ENCODE measurements around the gene HOXC10.

HOXC10 gene

GRCh38 chr12:54000116-54001114 lies 15.5 kb downstream of the HOXC10 start, which contains the start of gene HOXC9:
HOXC9 (plus strand) TSS chr12:54000161; CDS start chr12:54000189, 28 bp downstream.
- H3K9me3 ChIP-seq (ENCODE audit: control insufficient read depth, insufficient read depth, low read length): no peaks in the 10 kb centered on the region
- peaks cover 100% of the 10 kb centered on the region for H3K27me3 ChIP-seq (ENCODE audit: control insufficient read depth, insufficient read depth, low read length)
- no peaks in the 10 kb centered on the region for H3K36me3 ChIP-seq (ENCODE audit: control insufficient read depth, insufficient read depth, low read length)
- peaks cover 5% of the 10 kb centered on the region; the same call in 1 of the 2 replicates for H3K4me1 ChIP-seq (ENCODE audit: control insufficient read depth, insufficient read depth, low read length)
- no peak for DNase-seq (ENCODE audit: low read depth, low spot score)
- no peak within 1 kb of the TSS for H3K4me3 ChIP-seq (ENCODE audit: low read length)
- H3K27ac ChIP-seq (ENCODE audit: low read length): no peak within 1 kb of the TSS
- WGBS (ENCODE audit: insufficient coverage, insufficient read length): no CpG with 5 or more reads among the region's 87 CpGs

DNA sequence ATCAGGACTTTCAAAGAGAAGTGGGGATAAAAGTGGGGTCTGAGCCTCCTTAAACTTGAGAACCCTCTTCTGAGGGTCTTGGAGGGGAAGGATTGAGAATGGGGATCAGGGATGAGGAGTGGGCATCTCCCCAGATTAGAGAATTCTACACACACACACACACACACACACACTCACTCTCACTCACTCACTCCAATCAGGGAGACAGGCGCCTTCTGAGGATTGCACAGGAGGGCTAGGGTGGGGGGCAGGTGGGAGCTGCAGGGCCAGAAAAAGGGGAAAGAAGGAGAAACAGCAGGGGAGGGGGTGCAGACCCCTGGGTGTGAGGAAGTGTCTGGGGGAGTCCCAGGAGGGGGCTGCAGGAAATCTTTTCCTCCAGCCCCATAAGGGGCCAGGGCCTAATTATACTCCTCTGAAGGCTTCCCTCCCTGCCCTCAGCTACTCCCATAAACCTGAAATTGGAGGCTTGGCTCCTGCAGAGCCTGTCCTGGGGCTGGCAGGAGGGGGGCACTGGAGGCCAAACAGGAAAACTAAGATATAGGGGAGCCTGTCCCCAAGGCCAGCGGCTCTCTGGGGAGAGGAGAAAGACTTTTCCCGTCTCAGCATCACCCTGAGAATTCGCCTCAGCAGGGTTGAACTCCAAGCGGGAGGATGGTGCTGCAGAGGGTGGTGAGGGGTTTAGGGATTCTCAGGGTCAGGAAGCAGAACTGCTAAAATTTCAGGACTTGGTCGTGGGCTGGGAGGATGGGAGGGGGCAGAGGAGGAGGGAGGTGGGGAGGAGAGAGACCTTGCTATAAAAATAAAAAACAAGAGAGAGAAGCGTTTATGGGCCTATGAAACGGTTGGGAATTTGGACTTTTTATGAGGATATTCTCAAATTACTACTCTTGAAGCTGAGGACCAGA lies 16.6 kb downstream of the HOXC10 start:
- no peaks in the 10 kb centered on the region for H3K9me3 ChIP-seq (ENCODE audit: control insufficient read depth, insufficient read depth, low read length)
- H3K27me3 ChIP-seq (ENCODE audit: control insufficient read depth, insufficient read depth, low read length): peaks cover 99% of the 10 kb centered on the region
- H3K36me3 ChIP-seq (ENCODE audit: control insufficient read depth, insufficient read depth, low read length): no peaks in the 10 kb centered on the region
- no peak overlapping the region for H3K4me3 ChIP-seq (ENCODE audit: low read length)
- no CpG with 5 or more reads among the region's 8 CpGs for WGBS (ENCODE audit: insufficient coverage, insufficient read length)
- no peak for DNase-seq (ENCODE audit: low read depth, low spot score)
- peaks cover 3% of the 10 kb centered on the region; the same call in 1 of the 2 replicates for H3K4me1 ChIP-seq (ENCODE audit: control insufficient read depth, insufficient read depth, low read length)
- no peak overlapping the region for H3K27ac ChIP-seq (ENCODE audit: low read length)

DNA sequence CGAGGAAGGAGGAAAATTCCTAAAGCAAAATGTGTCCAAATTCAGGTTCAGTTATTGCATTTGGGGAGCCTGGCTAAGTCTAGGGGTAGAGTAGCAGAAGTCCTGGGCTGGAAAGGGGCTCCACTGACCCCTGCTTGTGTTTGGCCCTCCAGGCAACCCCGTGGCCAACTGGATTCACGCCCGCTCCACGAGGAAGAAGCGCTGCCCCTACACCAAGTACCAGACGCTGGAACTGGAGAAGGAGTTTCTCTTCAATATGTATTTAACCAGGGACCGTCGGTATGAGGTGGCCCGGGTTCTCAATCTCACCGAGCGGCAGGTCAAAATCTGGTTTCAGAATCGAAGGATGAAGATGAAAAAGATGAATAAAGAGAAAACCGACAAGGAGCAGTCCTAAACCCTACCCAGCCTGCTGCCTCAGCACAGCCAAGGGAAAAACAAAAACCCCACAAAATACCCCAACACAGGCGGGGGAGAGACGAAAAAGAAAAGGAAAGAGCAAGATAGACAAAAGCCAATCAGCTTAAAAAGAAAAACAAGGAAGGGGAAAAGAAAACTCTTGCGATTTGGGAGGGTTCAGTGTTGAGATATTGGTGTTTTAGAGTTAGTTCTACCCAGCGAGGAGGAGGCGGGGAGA lies 17.4 kb downstream of the HOXC10 start:
- Histone ChIP-seq H3K27ac (ENCODE audit: low read length) (no peak overlapping the region), H3K27me3 (ENCODE audit: control insufficient read depth, insufficient read depth, low read length) (peaks cover 99% of the 10 kb centered on the region), H3K9me3 (ENCODE audit: control insufficient read depth, insufficient read depth, low read length) (no peaks in the 10 kb centered on the region), H3K36me3 (ENCODE audit: control insufficient read depth, insufficient read depth, low read length) (no peaks in the 10 kb centered on the region), H3K4me3 (ENCODE audit: low read length) (no peak overlapping the region), H3K4me1 (ENCODE audit: control insufficient read depth, insufficient read depth, low read length) (peaks cover 1% of the 10 kb centered on the region; the same call in 1 of the 2 replicates)
- no CpG with 5 or more reads among the region's 19 CpGs for WGBS (ENCODE audit: insufficient coverage, insufficient read length)
- DNase-seq (ENCODE audit: low read depth, low spot score): no peak

DNA sequence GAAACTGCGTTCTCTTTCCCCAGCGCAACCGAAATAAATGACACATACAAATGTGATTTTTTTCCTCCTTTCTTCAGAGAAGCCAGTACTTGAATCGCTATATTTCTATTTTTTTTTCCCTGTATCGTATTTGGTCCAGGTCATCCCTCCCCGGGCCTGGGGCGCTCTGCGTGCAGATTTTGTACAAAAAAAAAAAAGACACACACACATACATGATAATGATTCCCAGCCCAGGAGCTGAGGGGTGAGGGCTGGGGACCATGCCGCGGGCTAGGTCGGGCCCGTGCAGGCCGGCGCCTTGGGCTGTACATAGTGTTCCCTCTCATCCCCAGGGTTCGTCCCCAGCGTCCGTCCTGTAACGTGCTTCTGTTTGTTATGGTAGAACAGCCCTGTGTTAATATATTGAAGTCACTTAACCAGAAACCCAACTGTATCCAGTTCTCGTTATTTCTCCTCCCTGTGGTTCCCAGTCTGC lies 18.0 kb downstream of the HOXC10 start:
- DNase-seq (ENCODE audit: low read depth, low spot score): no peak
- H3K27me3 ChIP-seq (ENCODE audit: control insufficient read depth, insufficient read depth, low read length): peaks cover 99% of the 10 kb centered on the region
- peaks cover 1% of the 10 kb centered on the region; the same call in 1 of the 2 replicates for H3K4me1 ChIP-seq (ENCODE audit: control insufficient read depth, insufficient read depth, low read length)
- WGBS (ENCODE audit: insufficient coverage, insufficient read length): no CpG with 5 or more reads among the region's 19 CpGs
- H3K27ac ChIP-seq (ENCODE audit: low read length): no peak overlapping the region
- no peaks in the 10 kb centered on the region for H3K36me3 ChIP-seq (ENCODE audit: control insufficient read depth, insufficient read depth, low read length)
- no peak overlapping the region for H3K4me3 ChIP-seq (ENCODE audit: low read length)
- H3K9me3 ChIP-seq (ENCODE audit: control insufficient read depth, insufficient read depth, low read length): no peaks in the 10 kb centered on the region

- H3K9me3 ChIP-seq (ENCODE audit: control insufficient read depth, insufficient read depth, low read length): no peaks in the 10 kb centered on the region
- peaks cover 98% of the 10 kb centered on the region for H3K27me3 ChIP-seq (ENCODE audit: control insufficient read depth, insufficient read depth, low read length)
- no peak overlapping the region for H3K4me3 ChIP-seq (ENCODE audit: low read length)
- no peaks in the 10 kb centered on the region for H3K36me3 ChIP-seq (ENCODE audit: control insufficient read depth, insufficient read depth, low read length)
- no peak overlapping the region for H3K27ac ChIP-seq (ENCODE audit: low read length)
- DNase-seq (ENCODE audit: low read depth, low spot score): no peak
- H3K4me1 ChIP-seq (ENCODE audit: control insufficient read depth, insufficient read depth, low read length): peaks cover 1% of the 10 kb centered on the region; the same call in 1 of the 2 replicates
- WGBS (ENCODE audit: insufficient coverage, insufficient read length): no CpG with 5 or more reads among the region's 3 CpGs
Observed at GRCh38 chr12:54003625-54004024, 18.7 kb downstream of the HOXC10 start.

- Histone ChIP-seq H3K36me3 (ENCODE audit: control insufficient read depth, insufficient read depth, low read length) (no peaks in the 10 kb centered on the region), H3K27ac (ENCODE audit: low read length) (no peak overlapping the region), H3K4me3 (ENCODE audit: low read length) (no peak overlapping the region), H3K4me1 (ENCODE audit: control insufficient read depth, insufficient read depth, low read length) (peaks cover 1% of the 10 kb centered on the region; the same call in 1 of the 2 replicates), H3K9me3 (ENCODE audit: control insufficient read depth, insufficient read depth, low read length) (no peaks in the 10 kb centered on the region), H3K27me3 (ENCODE audit: control insufficient read depth, insufficient read depth, low read length) (peaks cover 96% of the 10 kb centered on the region)
- DNase-seq (ENCODE audit: low read depth, low spot score): no peak
- no CpG with 5 or more reads among the region's 20 CpGs for WGBS (ENCODE audit: insufficient coverage, insufficient read length)
Observed at GRCh38 chr12:54004063-54004840, 19.3 kb downstream of the HOXC10 start.

DNA sequence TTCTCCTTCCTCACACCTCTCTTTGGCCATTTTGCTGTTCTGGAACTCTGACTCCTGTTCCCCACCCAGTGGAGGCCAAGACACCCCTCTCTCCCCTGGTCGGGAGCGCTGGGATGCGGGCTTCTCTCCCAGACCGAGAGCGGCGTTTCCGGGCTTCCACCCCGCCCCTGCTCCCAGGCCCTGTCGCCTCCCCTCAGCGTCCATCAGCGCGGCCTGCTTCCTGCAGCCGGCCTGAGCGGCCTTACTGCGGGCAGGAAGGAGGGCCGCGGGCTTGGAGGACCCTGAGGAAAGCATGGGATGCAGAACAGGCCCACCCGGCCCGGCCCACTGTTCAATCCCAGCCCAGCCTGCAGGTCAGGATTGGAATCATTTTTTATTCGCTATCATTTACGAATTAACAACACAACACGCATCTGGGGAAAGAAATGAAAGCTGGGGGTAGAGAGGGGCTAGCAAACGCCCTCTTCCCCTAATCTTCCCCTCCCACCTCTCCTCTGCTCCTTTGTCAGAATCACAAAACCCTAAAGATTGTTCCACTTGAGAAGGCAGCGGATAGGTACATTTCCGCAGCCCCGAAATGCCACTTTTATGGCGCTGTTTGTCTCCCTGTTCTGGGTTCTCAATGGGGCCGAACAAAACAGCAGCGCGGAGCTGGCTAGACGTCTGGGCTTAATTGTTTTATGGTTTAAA lies 20.0 kb downstream of the HOXC10 start:
- no peak for DNase-seq (ENCODE audit: low read depth, low spot score)
- Histone ChIP-seq H3K27ac (ENCODE audit: low read length) (no peak overlapping the region), H3K4me1 (ENCODE audit: control insufficient read depth, insufficient read depth, low read length) (peaks cover 1% of the 10 kb centered on the region; the same call in 1 of the 2 replicates), H3K27me3 (ENCODE audit: control insufficient read depth, insufficient read depth, low read length) (peaks cover 96% of the 10 kb centered on the region), H3K9me3 (ENCODE audit: control insufficient read depth, insufficient read depth, low read length) (no peaks in the 10 kb centered on the region), H3K36me3 (ENCODE audit: control insufficient read depth, insufficient read depth, low read length) (no peaks in the 10 kb centered on the region), H3K4me3 (ENCODE audit: low read length) (no peak overlapping the region)
- WGBS (ENCODE audit: insufficient coverage, insufficient read length): no CpG with 5 or more reads among the region's 31 CpGs

- H3K27me3 ChIP-seq (ENCODE audit: control insufficient read depth, insufficient read depth, low read length): peaks cover 96% of the 10 kb centered on the region
- H3K9me3 ChIP-seq (ENCODE audit: control insufficient read depth, insufficient read depth, low read length): no peaks in the 10 kb centered on the region
- no peak overlapping the region for H3K27ac ChIP-seq (ENCODE audit: low read length)
- WGBS (ENCODE audit: insufficient coverage, insufficient read length): no CpG with 5 or more reads among the region's 26 CpGs
- no peak for DNase-seq (ENCODE audit: low read depth, low spot score)
- H3K4me1 ChIP-seq (ENCODE audit: control insufficient read depth, insufficient read depth, low read length): no peaks in the 10 kb centered on the region; the same call in 1 of the 2 replicates
- no peak overlapping the region for H3K4me3 ChIP-seq (ENCODE audit: low read length)
- no peaks in the 10 kb centered on the region for H3K36me3 ChIP-seq (ENCODE audit: control insufficient read depth, insufficient read depth, low read length)
Observed at GRCh38 chr12:54005531-54005852, 20.5 kb downstream of the HOXC10 start.
